H9 (cell line): ENCODE data around the gene ZNF687. TPM values are rescaled to one million over a fixed set of nuclear protein-coding genes. Genes with fewer than 3 reads are reported as not detected.

Source experiments
- DNase-seq: peaks from one replicate; pipeline ENCODE4 v3.0.0-alpha.2; 2017
- H2AFZ ChIP-seq: one replicate; pipeline ENCODE4 v1.6.1; 2013; ENCODE audit warnings: mild to moderate bottlenecking, low read length, control low read depth, moderate library complexity
- H2AK5ac ChIP-seq: 2 replicates; pipeline ENCODE4 v1.6.1; 2013; ENCODE audit warnings: low read length, control low read depth, mixed read lengths; ENCODE audit not compliant: insufficient read length
- H2BK120ac ChIP-seq: one replicate; pipeline ENCODE4 v1.6.1; 2013; ENCODE audit warnings: low read depth, mild to moderate bottlenecking, low read length, control low read depth, inconsistent platforms; ENCODE audit not compliant: poor library complexity, severe bottlenecking
- H2BK12ac ChIP-seq: 2 replicates; pipeline ENCODE4 v1.6.1; 2013; ENCODE audit warnings: low read length, control low read depth, mixed read lengths, low read depth; ENCODE audit not compliant: insufficient read length
- H2BK15ac ChIP-seq: 2 replicates; pipeline ENCODE4 v1.6.1; 2013; ENCODE audit warnings: low read depth, low read length, control low read depth
- H2BK20ac ChIP-seq: one replicate; pipeline ENCODE4 v1.6.1; 2013; ENCODE audit warnings: low read depth, mild to moderate bottlenecking, low read length, control low read depth, inconsistent platforms; ENCODE audit not compliant: poor library complexity, severe bottlenecking
- H2BK5ac ChIP-seq: 2 replicates; pipeline ENCODE4 v1.6.1; 2013; ENCODE audit warnings: low read length, control low read depth, mixed read lengths; ENCODE audit not compliant: insufficient read length
- H3K14ac ChIP-seq: 2 replicates; pipeline ENCODE4 v1.6.1; 2013; ENCODE audit warnings: low read length, control low read depth; ENCODE audit not compliant: insufficient read depth
- H3K18ac ChIP-seq: 2 replicates; pipeline ENCODE4 v1.6.1; 2013; ENCODE audit warnings: low read depth, mild to moderate bottlenecking, mixed read lengths, low read length, control low read depth; ENCODE audit not compliant: insufficient read length
- H3K23ac ChIP-seq: 2 replicates; pipeline ENCODE4 v1.6.1; 2013; ENCODE audit warnings: low read length, control low read depth, mixed read lengths, low read depth; ENCODE audit not compliant: insufficient read length
- H3K23me2 ChIP-seq: 2 replicates; pipeline ENCODE4 v1.6.1; 2013; ENCODE audit warnings: low read depth, mild to moderate bottlenecking, mixed read lengths, low read length, control low read depth; ENCODE audit not compliant: insufficient read length, poor library complexity, severe bottlenecking
- H3K27ac ChIP-seq: 2 replicates; pipeline ENCODE4 v1.5.1; 2013; ENCODE audit warnings: low read length, control low read depth, mixed read lengths, low read depth; ENCODE audit not compliant: insufficient read length
- H3K27me3 ChIP-seq: 2 replicates; pipeline ENCODE4 v1.6.1; 2013; ENCODE audit warnings: low read length, control low read depth, inconsistent platforms; ENCODE audit not compliant: insufficient read depth
- H3K4ac ChIP-seq: 2 replicates; pipeline ENCODE4 v1.6.1; 2013; ENCODE audit warnings: low read depth, mild to moderate bottlenecking, control low read depth, inconsistent platforms, low read length, moderate library complexity
- H3K4me1 ChIP-seq: 2 replicates; pipeline ENCODE4 v1.6.1; 2013; ENCODE audit warnings: low read length, control low read depth, inconsistent platforms; ENCODE audit not compliant: insufficient read depth
- H3K4me2 ChIP-seq: 2 replicates; pipeline ENCODE4 v1.6.1; 2013; ENCODE audit warnings: low read length, control low read depth, mixed read lengths; ENCODE audit not compliant: insufficient read length, insufficient read depth
- H3K56ac ChIP-seq: 2 replicates; pipeline ENCODE4 v1.6.1; 2013; ENCODE audit warnings: low read depth, mild to moderate bottlenecking, mixed read lengths, low read length, control low read depth; ENCODE audit not compliant: insufficient read length
- H3K79me1 ChIP-seq: 2 replicates; pipeline ENCODE4 v1.6.1; 2013; ENCODE audit warnings: low read depth, mild to moderate bottlenecking, moderate library complexity, low read length, control low read depth, inconsistent platforms; ENCODE audit not compliant: insufficient read depth, poor library complexity, severe bottlenecking
- H3K79me2 ChIP-seq: 2 replicates; pipeline ENCODE4 v1.6.1; 2013; ENCODE audit warnings: low read length, control low read depth, inconsistent platforms; ENCODE audit not compliant: insufficient read depth
- H3K9ac ChIP-seq: 2 replicates; pipeline ENCODE4 v1.6.1; 2013; ENCODE audit warnings: low read length, control low read depth, mixed read lengths; ENCODE audit not compliant: insufficient read length; ENCODE audit errors: extremely low read depth
- H3K9me3 ChIP-seq: one replicate; pipeline ENCODE4 v1.6.1; 2013; ENCODE audit warnings: low read depth, low read length, inconsistent platforms; ENCODE audit not compliant: control insufficient read depth
- H3T11ph ChIP-seq: one replicate; pipeline ENCODE4 v1.6.1; 2013; ENCODE audit warnings: mild to moderate bottlenecking, low read length, control low read depth, inconsistent platforms
- H4K20me1 ChIP-seq: one replicate; pipeline ENCODE4 v1.6.1; 2013; ENCODE audit not compliant: control insufficient read depth, insufficient read length, insufficient read depth
- H4K5ac ChIP-seq: 2 replicates; pipeline ENCODE4 v1.6.1; 2013; ENCODE audit warnings: low read depth, mild to moderate bottlenecking, mixed read lengths, low read length, control low read depth; ENCODE audit not compliant: insufficient read length
- H4K8ac ChIP-seq: replicated peaks from 2 replicates; pipeline ENCODE4 v1.6.1; 2013; ENCODE audit warnings: low read length, control low read depth, mixed read lengths, low read depth; ENCODE audit not compliant: insufficient read length
- H4K91ac ChIP-seq: 2 replicates; pipeline ENCODE4 v1.6.1; 2013; ENCODE audit warnings: low read depth, mild to moderate bottlenecking, moderate library complexity, mixed read lengths, low read length, control low read depth; ENCODE audit not compliant: insufficient read length
- H3K27ac Mint-ChIP-seq, 3 experiments: 2 replicates in 2 of 3; 3 replicates in 1 of 3; pipeline ENCODE4 v1.8.0; 2020 to 2021; ENCODE audit warnings: mixed read lengths in 3 of 3, mild to moderate bottlenecking in 1 of 3, moderate library complexity in 1 of 3
- H3K27me3 Mint-ChIP-seq: 2 replicates; pipeline ENCODE4 v1.8.0; 2021; ENCODE audit warnings: low read depth, mild to moderate bottlenecking, moderate library complexity, mixed read lengths
- H3K36me3 Mint-ChIP-seq, 3 experiments: 2 replicates in 2 of 3; 3 replicates in 1 of 3; pipeline ENCODE4 v1.8.0; 2020 to 2021; ENCODE audit warnings: low read depth in 3 of 3, mixed read lengths in 3 of 3; ENCODE audit not compliant: insufficient read depth in 1 of 3
- H3K4me1 Mint-ChIP-seq, 2 experiments: 2 replicates each; pipeline ENCODE4 v1.8.0; 2020; ENCODE audit warnings: mixed read lengths in 2 of 2
- H3K4me3 Mint-ChIP-seq, 2 experiments: 2 replicates in 1 of 2; 3 replicates in 1 of 2; pipeline ENCODE4 v1.8.0; 2020 to 2021; ENCODE audit warnings: mild to moderate bottlenecking in 2 of 2, mixed read lengths in 2 of 2, moderate library complexity in 1 of 2
- H3K9me3 Mint-ChIP-seq, 2 experiments: 2 replicates in 1 of 2; 3 replicates in 1 of 2; pipeline ENCODE4 v1.8.0; 2020; ENCODE audit warnings: mild to moderate bottlenecking in 2 of 2, mixed read lengths in 2 of 2, moderate library complexity in 1 of 2
- WGBS: extraction: QIAGEN DNeasy Blood & Tissue Kit; methylation state at CpG from one replicate; pipeline ENCODE4 v1.1.7; 2013; ENCODE audit warnings: missing lambda C conversion rate, low lambda C conversion rate, mixed read lengths; ENCODE audit not compliant: insufficient read length; ENCODE audit errors: extremely low coverage; 5-methylcytosine and 5-hydroxymethylcytosine counted together
- total RNA-seq: library from RNA; stranded (reverse); gene quantifications from 2 replicates; pipeline ENCODE4 v1.2.1, GENCODE V29; 2021
- TF ChIP-seq, protein P1 (sequence below): fragments of 200-600 bp; sonication (generic); conservative IDR thresholded peaks from 3 replicates; pipeline ENCODE4 v1.8.0; 2021; ENCODE audit warnings: antibody characterized with exemption, mild to moderate bottlenecking

Gene ZNF687
- total RNA-seq, 1 experiment from 2014 or later = 58.2 TPM

DNA sequence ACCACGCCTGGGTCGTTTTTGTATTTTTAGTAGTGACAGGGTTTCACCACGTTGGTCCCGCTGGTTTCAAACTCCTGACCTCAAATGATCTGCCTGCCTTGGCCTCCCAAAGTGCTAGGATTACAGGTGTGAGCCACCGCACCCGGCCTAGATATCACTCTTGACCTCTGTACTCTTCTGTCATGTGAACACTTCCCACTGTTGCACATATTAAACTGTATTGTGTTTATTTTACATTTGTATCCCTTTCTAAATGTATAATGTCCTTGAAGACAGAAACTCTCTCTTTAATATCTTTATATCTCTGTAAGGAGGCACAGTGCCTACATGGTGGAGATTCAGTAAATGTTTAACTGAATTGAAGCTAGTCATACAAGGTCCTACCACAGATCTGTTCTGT lies 46.9 kb upstream of the ZNF687 start:
- no CpG with 5 or more reads among the region's 6 CpGs for WGBS
- Histone ChIP-seq H3K14ac (no peak overlapping the region), H3K27ac (no peak overlapping the region), H3K56ac (no peak overlapping the region), H4K8ac (no peak overlapping the region), H3K18ac (no peak overlapping the region), H3K9me3 (no peaks in the 10 kb centered on the region), H2AK5ac (no peak overlapping the region), H3K79me2 (no peaks in the 10 kb centered on the region), H2BK20ac (no peak overlapping the region), H2BK12ac (no peak overlapping the region), H3K4me2 (no peak overlapping the region), H4K20me1 (no peaks in the 10 kb centered on the region), H2BK5ac (no peak overlapping the region), H3K27me3 (no peaks in the 10 kb centered on the region), H4K5ac (no peak overlapping the region), H3K79me1 (no peaks in the 10 kb centered on the region), H2BK15ac (no peak overlapping the region), H3K4ac (no peak overlapping the region), H2AFZ (no peak overlapping the region), H4K91ac (no peak overlapping the region), H3K23ac (no peak overlapping the region), H3K9ac (no peak overlapping the region), H3T11ph (no peak overlapping the region), H3K4me1 (no peaks in the 10 kb centered on the region), H2BK120ac (no peak overlapping the region), H3K23me2 (no peaks in the 10 kb centered on the region)
- no peak for DNase-seq
- H3K4me3 Mint-ChIP-seq = no peak overlapping the region
- H3K9me3 Mint-ChIP-seq = no peaks in the 10 kb centered on the region
- H3K4me1 Mint-ChIP-seq = no peaks in the 10 kb centered on the region
- no peaks in the 10 kb centered on the region for H3K27me3 Mint-ChIP-seq
- peaks cover 65 to 96% (median 93%) of the 10 kb centered on the region in 3 experiments; a peak in 6 of 7 replicates for H3K36me3 Mint-ChIP-seq
- H3K27ac Mint-ChIP-seq = 0 out of 7 replicates have a peak overlapping the region, but pooled peaks of 1 of the 3 experiments have one; percentile 17
- TF ChIP-seq, protein P1, sequence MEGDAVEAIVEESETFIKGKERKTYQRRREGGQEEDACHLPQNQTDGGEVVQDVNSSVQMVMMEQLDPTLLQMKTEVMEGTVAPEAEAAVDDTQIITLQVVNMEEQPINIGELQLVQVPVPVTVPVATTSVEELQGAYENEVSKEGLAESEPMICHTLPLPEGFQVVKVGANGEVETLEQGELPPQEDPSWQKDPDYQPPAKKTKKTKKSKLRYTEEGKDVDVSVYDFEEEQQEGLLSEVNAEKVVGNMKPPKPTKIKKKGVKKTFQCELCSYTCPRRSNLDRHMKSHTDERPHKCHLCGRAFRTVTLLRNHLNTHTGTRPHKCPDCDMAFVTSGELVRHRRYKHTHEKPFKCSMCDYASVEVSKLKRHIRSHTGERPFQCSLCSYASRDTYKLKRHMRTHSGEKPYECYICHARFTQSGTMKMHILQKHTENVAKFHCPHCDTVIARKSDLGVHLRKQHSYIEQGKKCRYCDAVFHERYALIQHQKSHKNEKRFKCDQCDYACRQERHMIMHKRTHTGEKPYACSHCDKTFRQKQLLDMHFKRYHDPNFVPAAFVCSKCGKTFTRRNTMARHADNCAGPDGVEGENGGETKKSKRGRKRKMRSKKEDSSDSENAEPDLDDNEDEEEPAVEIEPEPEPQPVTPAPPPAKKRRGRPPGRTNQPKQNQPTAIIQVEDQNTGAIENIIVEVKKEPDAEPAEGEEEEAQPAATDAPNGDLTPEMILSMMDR = no peak
